Activated CD8-positive, alpha-beta memory T cell treated with anti-CD3 and anti-CD28 coated beads for 24 hours (primary cell): ENCODE results near the gene RORC.
"Not testable (repeated sequence)": the region's sequence is repeated elsewhere in the genome, so short reads cannot be mapped to it uniquely, and the experiment has no call there.

Source experiments
- DNase-seq: peaks from one replicate; pipeline ENCODE4 v3.0.0-alpha.2; 2020

The RORC gene

GRCh38 chr1:151803915-151804314, 27.7 kb downstream of the RORC start:
- DNase-seq: no peak

DNA sequence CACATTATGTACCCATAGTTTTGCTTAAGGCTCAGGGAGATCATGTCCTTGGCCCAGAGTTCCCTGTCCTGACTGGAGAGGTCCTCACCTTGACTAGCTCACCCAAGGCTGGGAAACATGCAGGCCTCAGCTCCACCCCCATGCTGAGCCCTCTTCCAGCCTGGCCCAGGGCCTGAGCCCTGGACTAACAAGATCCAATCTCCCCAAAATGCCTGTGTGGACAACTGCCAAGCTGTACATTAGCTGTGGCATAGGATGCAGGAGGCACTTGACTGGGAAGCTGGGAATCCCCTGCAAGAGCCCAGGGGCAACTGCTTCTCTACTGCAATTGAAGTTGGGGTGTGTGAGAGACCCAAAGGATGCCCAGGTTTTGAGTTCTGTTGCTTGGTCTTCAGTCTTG, 28.4 kb downstream of the RORC start:
- DNase-seq: no peak

GRCh38 chr1:151802372-151802771, 29.2 kb downstream of the RORC start:
- no peak for DNase-seq

GRCh38 chr1:151801846-151802245, 29.8 kb downstream of the RORC start:
- DNase-seq: no peak

- DNase-seq: no peak
Observed at GRCh38 chr1:151801310-151801820, 30.2 kb downstream of the RORC start.

- DNase-seq: no peak
Observed at GRCh38 chr1:151800830-151801229, 30.8 kb downstream of the RORC start.

- DNase-seq: no peak
Observed at GRCh38 chr1:151799179-151800022, 32.2 kb downstream of the RORC start.

DNA sequence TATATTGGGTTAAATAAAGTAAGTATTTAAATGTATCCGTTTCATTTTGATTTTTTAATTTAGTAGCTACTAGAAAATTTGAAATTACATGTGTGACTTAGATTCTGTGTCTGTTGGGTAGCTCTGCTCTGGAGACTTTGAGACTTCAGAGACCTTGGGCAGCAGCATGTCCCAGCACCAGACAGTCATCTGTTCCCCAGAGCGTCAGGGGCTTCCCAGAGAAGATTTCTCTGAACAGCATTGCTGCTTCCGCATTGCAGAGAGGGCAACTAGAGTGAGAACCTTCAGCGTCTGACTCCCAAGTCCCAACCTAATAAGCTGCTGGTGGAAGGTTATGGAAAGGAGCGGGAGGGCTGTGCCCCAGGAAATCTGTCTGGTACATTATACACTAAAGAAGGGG, 33.0 kb downstream of the RORC start:
- no peak for DNase-seq

GRCh38 chr1:151790940-151791651, 40.5 kb downstream of the RORC start:
- DNase-seq: peak; percentile 59

DNA sequence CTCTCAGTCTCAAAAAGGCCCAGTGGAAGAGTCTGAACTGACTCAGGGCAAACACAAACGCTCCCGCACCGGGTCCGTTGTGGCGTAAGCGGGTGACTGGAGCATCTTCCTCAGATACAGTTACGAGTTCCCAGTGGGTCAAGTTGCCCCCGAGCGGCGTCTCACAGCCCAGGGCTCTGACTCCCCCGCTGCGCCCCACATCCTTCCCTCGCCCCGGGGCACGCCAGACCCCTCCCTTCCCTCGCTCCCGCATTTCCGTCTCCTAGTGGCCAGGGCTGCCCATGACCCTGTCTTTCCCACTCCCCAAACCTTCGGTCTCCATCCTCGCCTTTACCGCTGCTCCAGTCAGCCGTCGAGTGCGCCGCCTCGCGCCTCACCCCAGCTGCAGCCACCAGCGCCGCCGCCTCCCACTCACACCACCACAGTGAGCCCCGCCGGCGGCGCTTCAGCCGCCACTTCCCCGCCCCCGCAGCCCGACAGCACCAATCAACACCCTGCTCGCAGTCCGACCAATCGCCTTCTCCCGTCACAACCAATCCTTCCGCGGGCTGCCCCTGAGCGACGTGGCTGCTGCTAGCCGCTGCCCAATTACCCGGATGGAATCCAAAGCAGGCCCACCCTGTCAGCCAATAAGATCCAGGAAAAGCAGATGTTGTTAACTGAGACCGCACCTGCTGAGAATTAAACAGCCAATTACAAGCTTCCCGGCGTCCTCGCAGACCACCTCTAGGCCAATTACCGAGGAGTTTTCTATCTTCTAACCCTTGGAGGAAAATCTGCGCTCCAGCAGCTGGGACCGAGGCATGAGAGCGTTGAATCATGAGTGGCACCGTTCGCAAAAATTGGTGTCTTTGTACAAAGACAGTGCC, 41.3 kb downstream of the RORC start, which contains the start of gene TDRKH:
Gene TDRKH (minus strand): TSS at position 430 of the 869 bp plus-strand sequence. CDS start 7,478 bp downstream, outside the sequence.
- DNase-seq: peak; percentile 98

GRCh38 chr1:151787689-151788088, 43.9 kb downstream of the RORC start:
- DNase-seq: no peak

GRCh38 chr1:151783796-151784195, 47.8 kb downstream of the RORC start:
- no peak for DNase-seq

DNA sequence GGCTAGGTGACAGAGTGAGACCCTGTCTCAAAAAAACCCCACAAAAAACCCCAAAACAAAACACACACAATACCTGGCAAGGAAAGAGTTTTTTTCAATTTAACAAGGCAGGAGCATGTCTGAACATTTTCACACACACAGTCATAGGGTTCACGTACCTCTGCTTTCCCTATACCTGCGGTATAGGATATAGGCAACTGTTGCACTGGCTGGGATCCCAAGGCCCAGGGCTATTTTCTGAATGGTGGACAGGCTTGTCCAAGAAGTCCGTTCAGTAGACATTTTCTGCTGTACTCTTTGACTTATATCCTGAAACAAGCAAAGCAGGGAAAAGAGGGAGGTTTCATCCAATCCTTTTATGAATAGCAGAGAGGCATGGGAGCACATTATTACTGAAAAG, 48.9 kb downstream of the RORC start:
- DNase-seq: no peak

GRCh38 chr1:151782026-151782425, 49.6 kb downstream of the RORC start:
- not testable (repeated sequence) for DNase-seq

DNA sequence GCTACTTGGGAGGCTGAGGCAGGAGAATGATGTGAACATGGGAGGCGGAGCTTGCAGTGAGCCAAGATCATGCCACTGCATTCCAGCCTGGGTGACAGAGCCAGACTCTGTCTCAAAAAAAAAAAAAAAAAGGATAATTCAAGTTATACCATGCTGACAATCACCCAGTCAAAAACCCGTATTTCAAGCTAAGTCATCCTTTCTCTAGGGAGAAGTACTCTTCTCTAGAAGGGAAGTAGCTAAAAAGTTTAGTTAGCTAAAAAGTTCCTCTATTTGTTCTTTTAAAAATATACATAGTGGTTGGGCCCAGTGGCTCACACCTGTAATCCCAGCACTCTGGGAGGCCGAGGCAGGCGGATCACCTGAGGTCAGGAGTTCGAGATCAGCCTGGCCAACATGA, 50.9 kb downstream of the RORC start:
- DNase-seq: not testable (repeated sequence)

DNA sequence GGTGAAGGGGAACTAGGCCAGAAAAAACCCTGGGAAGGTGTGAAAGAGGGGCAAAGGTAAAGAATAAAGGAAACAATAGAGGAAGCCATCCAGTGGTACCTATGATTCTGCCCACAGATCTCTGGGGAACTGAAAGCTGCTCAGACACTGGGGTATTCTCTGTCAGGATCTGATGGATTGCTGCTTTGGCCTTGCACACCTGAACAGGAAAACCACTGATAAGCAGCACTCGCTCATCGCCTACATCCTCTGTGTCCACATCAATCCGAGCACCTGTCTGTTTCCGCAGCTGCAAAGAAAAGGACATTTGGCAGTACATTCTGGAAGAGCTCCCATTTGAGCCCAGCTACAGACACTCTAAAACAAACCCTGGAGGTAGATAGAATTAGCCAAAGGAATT, 51.8 kb downstream of the RORC start:
- DNase-seq: no peak

DNA sequence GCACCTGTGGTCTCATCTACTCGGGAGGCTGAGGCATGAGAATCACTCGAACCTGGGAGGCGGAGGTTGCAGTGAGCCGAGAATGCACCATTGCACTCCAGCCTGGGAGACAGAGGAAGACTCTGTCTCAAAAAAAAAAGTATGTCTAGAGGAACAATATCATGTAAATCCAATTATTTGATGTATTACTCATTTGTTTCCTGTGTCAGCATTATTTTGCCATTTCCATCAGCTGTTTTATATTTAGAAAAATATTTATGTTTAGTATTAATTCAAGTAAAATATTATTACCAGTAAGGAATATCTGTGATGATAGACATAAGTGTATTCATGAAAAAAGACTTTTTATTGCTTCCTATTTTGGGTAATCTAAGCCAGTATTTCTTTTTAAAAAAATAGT, 54.3 kb downstream of the RORC start:
- no peak for DNase-seq

GRCh38 chr1:151776665-151777062, 54.9 kb downstream of the RORC start:
- DNase-seq: no peak

GRCh38 chr1:151775894-151776664, 55.5 kb downstream of the RORC start:
- DNase-seq: no peak

- no peak for DNase-seq
Observed at GRCh38 chr1:151774256-151774922, 57.2 kb downstream of the RORC start.

GRCh38 chr1:151773702-151774101, 57.9 kb downstream of the RORC start:
- DNase-seq: no peak

GRCh38 chr1:151769270-151769669, 62.3 kb downstream of the RORC start:
- not testable (repeated sequence) for DNase-seq
